OCI-LY7 (cell line): Measurements from ENCODE around the gene MAMSTR. TPM values are rescaled to one million over a fixed set of nuclear protein-coding genes. Genes with fewer than 3 reads are reported as not detected.

Source experiments
- BruUV-seq: library from RNA; stranded (reverse); fragments of 400-500 nt; replicated peaks from 2 replicates; lab custom pipeline; 2021; lab: Mats Ljungman, UMichigan
- CTCF ChIA-PET: fragments of 300-600 bp; sonication (Branson Sonifier 250); formaldehyde crosslinking; loops from one replicate; lab custom pipeline; 2022; ENCODE audit warnings: antibody characterized with exemption; ENCODE audit not compliant: unreplicated experiment; lab: Charles Lee
- POLR2A ChIA-PET: fragments of 300-600 bp; sonication (Branson Sonifier 250); formaldehyde crosslinking; loops from one replicate; lab custom pipeline; 2022; ENCODE audit warnings: antibody characterized with exemption; lab: Charles Lee
- DNase-seq: peaks from one replicate; pipeline ENCODE4 v3.0.0-alpha.2; 2015; ENCODE audit warnings: low spot score
- H2AFZ ChIP-seq: fragments of 200-600 bp; sonication (generic), shearing (Covaris generic); 2 replicates; pipeline ENCODE4 v1.6.1; 2014; ENCODE audit warnings: mild to moderate bottlenecking, antibody characterized with exemption, low read length, moderate library complexity
- H3K27ac ChIP-seq: fragments of 200-600 bp; sonication (generic); 2 replicates; pipeline ENCODE4 v1.5.1; 2014; ENCODE audit warnings: mixed run types, low read depth, mild to moderate bottlenecking, moderate library complexity, low read length, inconsistent platforms; ENCODE audit not compliant: poor library complexity, severe bottlenecking
- H3K36me3 ChIP-seq: fragments of 200-600 bp; sonication (generic); 2 replicates; pipeline ENCODE4 v1.6.1; 2014; ENCODE audit warnings: mild to moderate bottlenecking, antibody characterized with exemption, low read length, moderate library complexity, mixed read lengths; ENCODE audit not compliant: insufficient read depth
- H3K4me1 ChIP-seq: fragments of 200-600 bp; sonication (generic); 2 replicates; pipeline ENCODE4 v1.5.1; 2014; ENCODE audit warnings: mild to moderate bottlenecking, low read length; ENCODE audit not compliant: insufficient read depth, poor library complexity, severe bottlenecking
- H3K4me2 ChIP-seq: fragments of 200-600 bp; sonication (generic); 2 replicates; pipeline ENCODE4 v1.6.1; 2014; ENCODE audit warnings: mild to moderate bottlenecking, low read length
- H3K4me3 ChIP-seq: fragments of 200-600 bp; sonication (generic); 2 replicates; pipeline ENCODE4 v1.5.1; 2014; ENCODE audit warnings: mild to moderate bottlenecking, low read depth, low read length; ENCODE audit not compliant: poor library complexity, severe bottlenecking
- H3K79me2 ChIP-seq: fragments of 200-600 bp; sonication (generic); 2 replicates; pipeline ENCODE4 v1.6.1; 2016; ENCODE audit warnings: low read depth, mild to moderate bottlenecking, low read length, moderate library complexity, mixed read lengths; ENCODE audit not compliant: insufficient read depth
- H3K9me2 ChIP-seq: fragments of 200-600 bp; sonication (generic); 2 replicates; pipeline ENCODE4 v1.6.1; 2016; ENCODE audit warnings: mild to moderate bottlenecking, low read length, mixed read lengths; ENCODE audit not compliant: insufficient read depth
- H3K9me3 ChIP-seq: fragments of 200-600 bp; sonication (generic); 2 replicates; pipeline ENCODE4 v1.6.1; 2014; ENCODE audit warnings: mild to moderate bottlenecking, mixed run types, low read length, mixed read lengths
- H4K20me1 ChIP-seq: fragments of 200-600 bp; sonication (generic); 2 replicates; pipeline ENCODE4 v1.6.1; 2014; ENCODE audit warnings: mild to moderate bottlenecking, antibody characterized with exemption, low read length, moderate library complexity, mixed read lengths; ENCODE audit not compliant: insufficient read depth
- CTCF ChIP-seq: fragments of 200-600 bp; sonication (generic); conservative IDR thresholded peaks from 2 replicates; pipeline ENCODE4 v1.5.1; 2014; ENCODE audit warnings: mild to moderate bottlenecking, antibody characterized with exemption, low read length, moderate library complexity, mixed read lengths
- EZH2phosphoT487 ChIP-seq: fragments of 200-600 bp; sonication (generic); IDR thresholded peaks from 2 replicates; pipeline ENCODE4 v1.6.1; 2018; ENCODE audit warnings: low read depth, borderline replicate concordance, mild to moderate bottlenecking, mixed run types, antibody characterized with exemption, low read length, moderate library complexity, mixed read lengths
- intact Hi-C: fragments of 100-400 bp; cut with micrococcal nuclease; formaldehyde crosslinking; loops from one replicate; pipeline ENCODE4 v1.10.0; 2022; ENCODE audit not compliant: unreplicated experiment
- total RNA-seq, 2 experiments: library from RNA; depleted of rRNA in 1 of 2; stranded (reverse); fragments of >200 nt in 1 of 2; shearing (Covaris generic) in 1 of 2; gene quantifications; 2 replicates each; pipeline ENCODE4 v1.2.3, GENCODE V29; 2014 to 2022

Gene MAMSTR
- total RNA-seq, 2 experiments from 2014 or later = 1.2 TPM

GRCh38 chr19:48755084-48755641 lies 35.6 kb upstream of the MAMSTR start, which contains the start of gene FGF21:
Gene FGF21 (plus strand): TSS chr19:48755524. CDS start chr19:48756237, 713 bp downstream.
- Histone ChIP-seq H3K36me3 (no peaks in the 10 kb centered on the region), H3K4me1 (peaks cover 15% of the 10 kb centered on the region), H3K9me2 (no peaks in the 10 kb centered on the region), H3K27ac (no peak within 1 kb of the TSS), H3K79me2 (no peaks in the 10 kb centered on the region), H3K9me3 (no peaks in the 10 kb centered on the region), H4K20me1 (no peaks in the 10 kb centered on the region), H3K4me2 (no peak within 1 kb of the TSS), H3K4me3 (no peak within 1 kb of the TSS), H2AFZ (no peak within 1 kb of the TSS)
- CTCF ChIA-PET = no interaction called here
- DNase-seq = no peak
- TF ChIP-seq EZH2phosphoT487 = no peak
- no peak for TF ChIP-seq CTCF
- intact Hi-C loops = no loop called here
- POLR2A ChIA-PET = no interaction called here
- BruUV-seq = no TSS peak

- H3K36me3 ChIP-seq = no peaks in the 10 kb centered on the region
- H3K4me2 ChIP-seq = peak within 1 kb of the TSS; percentile 54
- H3K9me3 ChIP-seq = no peaks in the 10 kb centered on the region
- H3K9me2 ChIP-seq = no peaks in the 10 kb centered on the region
- peak within 1 kb of the TSS; percentile 56 for H3K4me3 ChIP-seq
- BruUV-seq = no TSS peak
- intact Hi-C loops = no loop called here
- H3K79me2 ChIP-seq = no peaks in the 10 kb centered on the region
- H3K4me1 ChIP-seq = peaks cover 15% of the 10 kb centered on the region
- H3K27ac ChIP-seq = no peak within 1 kb of the TSS
- TF ChIP-seq EZH2phosphoT487 (no peak), CTCF (no peak)
- DNase-seq = peak; percentile 75
- H4K20me1 ChIP-seq = no peaks in the 10 kb centered on the region
- CTCF ChIA-PET = no interaction called here
- POLR2A ChIA-PET = no interaction called here
- peak within 1 kb of the TSS; percentile 27; the same call in 1 of the 2 replicates for H2AFZ ChIP-seq
Observed at GRCh38 chr19:48752496-48753365, 33.2 kb upstream of the MAMSTR start, which contains the start of gene FUT1. Gene FUT1 (minus strand): TSS chr19:48752641. CDS start chr19:48751281, 1,360 bp downstream.
